HG03064 (cell line): ENCODE results near the gene CKB.
"Not testable (repeated sequence)": the region's sequence is repeated elsewhere in the genome, so short reads cannot be mapped to it uniquely, and the experiment has no call there.

Experiments used
- ATAC-seq: cut with Tn5 transposase; IDR thresholded peaks from one replicate; pipeline ENCODE4 v1.9.1; 2021; ENCODE audit warnings: low read depth; ENCODE audit not compliant: unreplicated experiment

CKB gene

GRCh38 chr14:103528146-103528586 lies 5.5 kb upstream of the CKB start:
- ATAC-seq = no peak

GRCh38 chr14:103527408-103528145 lies 4.9 kb upstream of the CKB start:
- ATAC-seq = no peak

GRCh38 chr14:103526914-103527248 lies 4.3 kb upstream of the CKB start:
- no peak for ATAC-seq

DNA sequence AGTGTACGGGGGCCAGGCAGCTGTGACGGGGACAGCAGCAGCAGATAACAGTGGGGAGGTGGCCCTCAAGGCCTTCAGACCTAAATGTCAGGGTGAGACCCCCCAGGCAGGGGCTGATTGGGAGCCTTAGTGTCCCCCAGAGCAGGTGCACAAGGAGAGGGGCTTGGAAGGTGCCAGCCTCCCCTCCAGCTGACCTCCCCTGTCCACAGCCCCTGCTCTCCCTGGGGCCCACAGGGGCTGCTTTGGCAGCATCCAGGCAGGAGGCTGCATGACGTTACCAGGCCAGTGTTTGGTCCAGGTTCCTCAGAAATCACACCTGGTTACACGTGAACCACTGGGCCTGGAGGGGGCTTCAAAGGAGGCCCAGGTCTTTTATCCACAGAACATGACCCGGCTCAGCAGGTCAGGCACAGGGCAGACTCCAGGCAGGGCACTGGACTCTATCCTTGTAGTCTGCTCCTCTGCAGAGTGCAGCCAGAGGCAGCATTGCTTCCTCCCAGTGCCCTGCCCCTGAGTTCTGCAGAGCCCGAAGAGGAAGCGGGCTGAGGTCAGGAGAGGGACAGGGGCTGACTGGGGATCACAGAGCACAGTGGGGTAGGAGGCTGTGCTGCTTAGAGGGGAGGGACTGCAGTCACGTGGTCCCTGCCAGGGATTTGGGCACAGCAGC lies 3.8 kb upstream of the CKB start:
- ATAC-seq = no peak

DNA sequence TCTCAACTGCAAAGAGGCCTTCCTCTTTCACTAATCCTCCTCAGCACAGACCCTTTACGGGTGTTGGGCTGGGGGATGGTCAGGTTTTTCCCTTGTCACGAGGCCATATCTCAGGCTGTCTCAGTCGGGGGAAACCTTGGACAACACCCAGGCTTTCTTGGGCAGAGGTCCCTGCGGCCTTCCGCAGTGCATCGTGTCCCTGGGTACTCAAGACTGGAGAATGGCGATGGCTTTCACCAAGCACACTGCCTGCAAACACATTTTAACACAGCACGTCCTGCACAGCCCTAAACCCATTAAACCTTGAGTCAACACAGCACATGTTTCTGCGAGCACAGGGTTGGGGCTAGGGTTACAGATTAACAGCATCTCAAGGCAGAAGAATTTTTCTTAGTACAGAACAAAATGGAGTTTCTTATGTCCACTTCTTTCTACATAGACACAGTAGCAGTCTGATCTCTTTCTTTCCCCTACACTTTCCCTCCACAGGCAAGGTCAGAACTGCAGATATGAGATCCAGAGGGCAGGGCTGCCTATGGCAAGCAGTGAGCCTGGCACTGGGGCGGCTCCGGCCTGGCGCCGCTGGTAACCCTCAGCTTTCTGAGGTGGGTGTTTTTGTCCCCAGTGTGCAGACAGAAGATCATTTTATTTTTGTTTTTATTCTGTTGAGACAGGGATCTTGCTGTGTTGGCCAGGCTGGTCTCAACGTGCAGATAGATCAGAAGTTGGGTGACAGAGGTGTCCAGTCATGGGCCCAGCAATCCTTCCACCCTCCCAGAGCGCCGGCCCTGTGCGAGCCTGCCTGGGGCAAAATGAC lies 3.0 kb upstream of the CKB start:
- ATAC-seq = not testable (repeated sequence)

DNA sequence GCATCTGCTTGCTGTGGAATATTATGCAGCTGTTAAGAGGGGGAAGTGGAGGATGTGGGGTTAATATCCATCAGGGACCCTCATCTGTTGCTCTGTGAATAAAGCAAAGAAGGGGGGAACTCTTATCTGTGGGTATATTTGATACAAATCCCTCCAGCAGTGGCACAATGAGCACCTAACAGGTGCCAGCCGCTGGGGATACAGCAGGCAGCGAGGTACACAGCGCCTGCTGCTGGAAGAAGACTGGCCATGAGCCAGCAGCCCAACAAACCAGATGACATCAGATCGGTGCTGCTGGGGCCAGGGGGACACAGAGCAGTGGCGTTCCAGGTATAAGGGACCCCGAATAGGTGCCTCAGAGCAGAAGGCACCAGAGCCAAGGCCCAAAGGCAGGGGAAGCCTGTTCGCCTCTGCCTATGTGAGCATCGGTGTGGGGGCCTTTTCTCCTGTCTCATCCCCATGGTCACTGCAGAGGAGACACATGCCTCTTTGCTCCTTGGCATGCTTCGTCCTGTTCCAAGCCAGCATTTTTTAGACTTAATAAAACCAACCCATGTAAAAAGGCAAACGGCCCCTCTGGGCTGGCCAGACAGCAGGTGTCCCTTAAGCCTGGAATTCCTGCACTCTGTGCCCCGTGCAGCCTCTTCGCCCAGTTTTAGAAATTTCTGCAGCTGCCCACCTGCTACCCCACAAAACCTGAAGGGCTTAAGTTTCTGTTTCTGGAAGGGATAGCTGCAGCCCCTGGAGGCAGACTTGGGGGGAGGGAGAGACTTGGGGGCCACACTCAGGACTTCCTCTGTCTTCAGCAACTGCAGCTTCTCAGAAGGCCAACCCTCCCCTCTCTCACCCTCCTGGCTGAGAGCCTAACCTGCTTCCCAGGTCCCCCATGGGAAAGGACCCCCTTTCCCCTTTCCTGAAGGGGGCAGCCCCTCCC lies 1.6 kb upstream of the CKB start:
- ATAC-seq = no peak

DNA sequence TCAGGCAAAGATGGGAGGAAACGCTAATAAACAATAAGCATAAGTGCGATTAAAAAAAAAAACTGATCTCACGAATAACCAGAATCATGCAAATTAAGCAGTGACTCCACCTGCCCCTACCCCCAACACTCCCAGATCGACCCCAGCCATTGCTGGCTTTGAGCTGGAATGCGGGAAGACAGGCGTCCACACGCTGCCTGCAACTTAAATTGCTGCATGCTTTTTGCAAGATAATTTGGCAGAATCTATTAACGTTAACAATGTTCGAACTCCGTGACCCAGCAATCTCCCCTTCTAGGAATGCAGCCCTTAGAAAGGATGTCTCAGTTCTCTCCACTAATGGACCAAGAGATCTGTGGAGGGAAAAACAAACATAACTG lies 935 bp upstream of the CKB start:
- no peak for ATAC-seq

- ATAC-seq = no peak
Measured at GRCh38 chr14:103521951-103522563, 573 bp downstream of the CKB start.

DNA sequence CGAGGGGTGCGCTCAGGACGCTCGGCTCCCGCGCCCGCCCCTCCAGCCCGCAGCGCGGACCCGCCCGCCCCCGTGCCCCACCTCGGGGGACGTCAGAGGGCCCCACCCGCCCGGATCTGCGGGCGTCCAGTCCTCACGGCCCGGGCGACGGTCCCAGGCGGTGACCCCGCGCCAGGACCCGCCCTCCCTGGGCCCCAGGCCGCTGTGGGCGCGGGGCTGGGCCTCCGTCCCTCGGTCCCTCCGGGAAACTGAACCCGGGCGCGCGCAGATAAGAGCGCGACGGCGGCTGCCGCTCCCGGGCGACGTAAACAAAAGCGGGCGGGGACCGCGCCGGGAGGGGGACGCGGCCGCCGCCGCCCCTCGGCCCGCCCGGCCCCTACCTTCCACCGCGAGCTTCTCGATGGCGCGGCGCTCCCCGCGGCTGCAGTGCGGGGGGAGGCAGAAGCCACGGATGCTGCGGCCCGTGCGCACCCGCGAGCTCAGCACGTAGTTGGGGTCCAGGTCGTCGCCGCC lies 1.1 kb downstream of the CKB start:
- ATAC-seq = no peak

DNA sequence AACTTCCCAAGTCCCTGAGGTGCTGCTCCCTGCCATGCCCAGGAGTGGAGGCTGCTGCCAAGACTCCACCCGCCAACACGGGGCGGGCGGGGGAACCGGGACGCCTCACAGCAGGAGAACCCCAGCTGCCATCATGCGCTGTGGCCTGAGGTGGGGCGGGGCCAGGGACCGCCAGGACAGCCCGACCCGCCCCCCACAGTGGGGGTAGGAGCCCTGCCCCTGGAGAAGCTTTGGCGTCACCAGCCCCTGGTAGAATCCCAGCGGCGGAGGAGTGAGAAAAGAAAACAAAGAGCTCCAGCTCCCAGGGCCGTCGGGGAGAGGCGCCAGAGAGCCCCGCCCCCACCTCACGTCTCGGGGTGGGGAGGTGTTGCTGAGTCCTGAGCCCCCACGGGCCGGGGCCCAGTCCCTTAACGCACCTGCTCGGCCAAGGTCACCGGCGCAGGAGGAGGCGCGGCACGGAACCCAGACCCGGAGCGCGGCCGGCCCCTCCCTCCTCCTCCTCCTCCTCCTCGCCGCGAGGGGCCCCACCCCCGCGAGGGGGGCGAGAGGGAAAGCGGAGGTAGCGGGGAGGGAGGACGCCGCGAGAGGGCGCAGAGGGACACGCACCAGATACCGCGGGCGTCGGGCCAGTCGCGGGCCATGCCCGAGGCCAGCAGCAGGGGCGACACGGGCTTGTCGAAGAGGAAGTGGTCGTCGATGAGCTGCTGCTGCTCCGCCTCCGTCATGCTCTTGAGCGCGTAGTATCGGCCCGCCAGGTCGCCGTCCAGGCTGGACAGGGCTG lies 1.8 kb downstream of the CKB start:
- ATAC-seq = no peak

GRCh38 chr14:103520269-103520656 lies 2.4 kb downstream of the CKB start:
- no peak for ATAC-seq

DNA sequence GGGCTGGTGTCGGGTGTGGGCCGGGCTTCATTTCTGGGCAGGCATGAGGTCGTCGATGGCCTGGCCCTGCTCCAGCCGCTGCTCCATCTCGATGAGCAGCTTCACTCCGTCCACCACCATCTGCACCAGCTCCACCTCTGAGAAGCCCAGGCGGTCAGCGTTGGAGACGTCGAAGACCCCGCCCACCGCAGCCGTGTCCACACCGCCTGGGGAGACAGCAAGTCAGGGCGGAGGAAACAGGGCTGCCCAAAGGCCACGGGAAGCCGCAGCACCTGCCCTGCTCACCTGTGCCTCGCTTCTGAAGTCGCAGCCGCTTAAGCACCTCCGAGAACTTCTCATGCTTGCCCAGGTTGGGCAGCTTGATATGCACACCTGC lies 2.8 kb downstream of the CKB start:
- ATAC-seq = no peak

- no peak for ATAC-seq
Measured at GRCh38 chr14:103519043-103519836, 3.4 kb downstream of the CKB start.

DNA sequence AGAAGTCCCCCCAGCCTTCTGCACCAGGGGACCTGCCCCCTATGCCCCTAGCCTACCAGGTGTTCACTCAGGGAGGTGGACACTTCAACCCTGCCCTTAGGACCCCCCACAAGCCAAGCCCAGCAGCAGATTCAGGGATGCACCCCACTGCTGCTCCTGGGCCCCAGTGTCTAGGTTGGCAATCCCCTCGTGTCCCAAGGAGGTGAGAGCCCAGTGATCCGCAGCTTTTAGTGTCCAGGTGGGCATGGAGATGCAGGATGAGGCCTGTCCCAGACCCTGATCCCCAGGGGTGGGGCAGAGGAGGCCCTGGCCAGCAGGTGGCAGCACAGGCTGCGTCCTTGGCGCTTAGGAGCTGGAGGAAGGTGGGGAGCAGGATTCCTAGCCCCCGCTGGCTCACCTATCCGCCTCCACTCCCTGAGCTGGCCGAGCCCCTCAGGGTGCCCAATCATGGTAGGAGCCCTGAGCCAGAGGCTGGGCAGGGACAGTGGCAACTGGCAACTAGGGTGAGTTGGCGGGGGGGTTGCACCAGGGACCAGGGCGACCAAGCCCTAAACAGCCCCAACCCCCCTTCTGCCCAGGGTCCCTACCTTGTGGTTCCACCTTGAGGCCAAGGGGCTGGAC lies 4.1 kb downstream of the CKB start:
- ATAC-seq = no peak

DNA sequence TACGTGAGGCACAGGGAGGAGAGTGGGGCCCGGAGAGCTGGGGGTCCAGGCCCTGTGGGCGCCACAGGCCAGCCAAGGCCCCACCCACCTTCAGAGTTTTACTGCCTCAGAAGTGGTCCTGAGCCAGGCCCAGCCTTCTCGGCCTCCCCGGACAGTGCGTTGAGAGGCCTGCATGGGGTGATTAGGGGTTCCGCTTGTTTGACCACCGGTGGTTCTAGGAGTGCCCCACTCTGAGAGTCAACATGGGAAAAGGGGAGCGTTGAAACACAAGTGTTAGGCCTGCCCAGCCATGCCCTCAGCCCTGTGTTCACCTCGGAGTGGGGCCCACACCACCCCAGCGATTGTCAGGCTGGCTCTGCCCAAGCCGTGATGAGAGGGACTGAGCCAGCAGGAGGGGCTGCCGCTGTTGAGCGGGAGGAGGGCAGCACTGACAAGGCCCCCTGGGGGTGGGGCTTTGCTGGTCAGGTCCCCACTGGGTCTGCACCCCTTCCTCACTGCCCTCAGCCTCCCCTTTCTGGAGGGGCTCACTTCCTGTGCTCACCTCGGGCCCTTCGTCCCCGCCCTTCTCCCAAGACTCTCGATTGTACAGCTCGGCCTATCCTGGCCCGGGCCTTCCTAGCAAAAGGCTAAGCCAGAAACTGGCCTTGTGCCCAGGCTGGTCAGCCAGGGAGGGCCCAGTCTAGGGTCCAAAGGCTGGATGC lies 4.8 kb downstream of the CKB start:
- ATAC-seq = no peak

DNA sequence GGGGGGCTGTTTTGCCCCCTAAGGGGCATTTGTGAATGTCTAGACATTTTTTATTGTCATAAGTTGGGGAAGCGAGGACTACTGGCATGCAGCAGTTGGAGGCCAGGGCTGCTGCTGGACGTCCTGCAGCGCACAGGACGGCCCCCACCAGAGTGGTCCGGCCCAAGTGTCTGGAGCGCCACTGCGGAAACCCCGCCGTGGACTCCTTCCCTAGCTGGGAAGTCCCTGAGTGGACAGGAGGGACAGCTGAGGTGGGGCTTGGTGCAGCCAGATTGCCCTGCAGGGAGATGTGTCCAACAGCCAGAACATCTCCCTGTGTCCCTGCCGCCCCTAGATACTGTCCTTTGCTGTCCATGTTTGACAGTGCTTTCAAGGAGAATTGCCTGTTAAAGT lies 5.5 kb downstream of the CKB start:
- ATAC-seq = no peak

DNA sequence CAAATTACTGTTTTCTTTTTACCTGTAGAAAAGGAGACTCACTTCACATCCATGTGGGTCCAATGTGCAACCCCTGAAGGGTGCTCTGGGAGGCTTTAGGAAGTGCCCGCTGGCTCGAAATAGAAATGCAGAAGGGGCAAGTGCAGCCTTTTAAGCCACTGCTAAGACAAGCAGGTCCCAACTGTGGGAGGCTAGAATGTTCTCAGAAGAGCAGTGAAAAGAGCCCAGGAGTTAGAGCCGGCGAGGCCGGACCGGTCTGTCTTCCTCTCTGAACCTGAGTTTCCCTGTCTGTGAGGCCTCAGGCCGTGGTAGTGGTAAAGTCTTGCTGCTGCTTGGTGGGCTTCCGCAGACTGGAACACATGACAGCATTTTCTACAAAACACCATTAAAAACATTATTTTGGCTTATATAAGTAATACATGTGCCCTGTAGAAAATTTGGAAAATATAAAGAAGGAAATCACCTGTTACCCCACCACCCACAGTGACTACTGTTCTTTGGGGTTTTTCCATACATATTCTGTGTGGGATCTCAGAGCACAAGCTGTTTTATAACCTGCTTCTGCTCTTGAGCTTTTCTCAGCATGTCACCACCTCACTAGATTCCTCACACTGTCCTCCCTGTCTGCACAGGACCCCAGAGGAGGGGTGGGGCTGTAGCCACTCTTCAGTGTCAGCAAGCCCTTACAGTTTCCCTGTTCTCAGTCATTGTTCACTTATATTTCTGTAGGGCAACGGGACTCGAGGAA lies 6.0 kb downstream of the CKB start:
- ATAC-seq = no peak
